ENCODE measurements around the gene SLC25A12. TPM values are rescaled to one million over a fixed set of nuclear protein-coding genes. Genes with fewer than 3 reads are reported as not detected.

The SLC25A12 gene
- total and polyA plus RNA-seq, 11 donors = 45.8 to 128 (median 117) TPM

GRCh38 chr2:171800639-171801038, 93.4 kb downstream of the SLC25A12 start:
- intact Hi-C loops (cut with DNase I) = no loop called here
- no peak for TF ChIP-seq CTCF (IDR thresholded peaks at IDR 0.05)
- TF ChIP-seq POLR2A (IDR thresholded peaks at IDR 0.05) = no peak
- DNase-seq = no peak
- H3K4me1 ChIP-seq = peaks cover 0 to 12% (median 0%) of the 10 kb centered on the region in 12 donors
- H3K36me3 ChIP-seq = peaks cover 0 to 63% (median 21%) of the 10 kb centered on the region in 9 donors
- WGBS, 4 donors = 90 to 95% (median 91%) methylated on average over 5 of the region's 5 CpGs
- ATAC-seq = no peak
- no peaks in the 10 kb centered on the region for H3K27me3 ChIP-seq
- no peak overlapping the region for H3K27ac ChIP-seq
- no peak overlapping the region for H3K4me3 ChIP-seq
- H3K9me3 ChIP-seq = no peaks in the 10 kb centered on the region

GRCh38 chr2:171798156-171798820, 95.8 kb downstream of the SLC25A12 start:
- no peak overlapping the region for H3K4me3 ChIP-seq
- H3K9me3 ChIP-seq = no peaks in the 10 kb centered on the region
- H3K27ac ChIP-seq = no peak overlapping the region
- H3K36me3 ChIP-seq = peaks cover 0 to 54% (median 21%) of the 10 kb centered on the region in 9 donors
- ATAC-seq (no peak), DNase-seq (no peak)
- no peaks in the 10 kb centered on the region for H3K27me3 ChIP-seq
- intact Hi-C loops (cut with DNase I) = no loop called here
- TF ChIP-seq POLR2A (IDR thresholded peaks at IDR 0.05) = no peak
- no peak for TF ChIP-seq CTCF (IDR thresholded peaks at IDR 0.05)
- 83 to 89% (median 86%) methylated on average over 6 of the region's 6 CpGs for WGBS, 4 donors
- H3K4me1 ChIP-seq = peaks cover 0 to 12% (median 3%) of the 10 kb centered on the region in 12 donors

- intact Hi-C loops (cut with DNase I) = loop anchor here in 1 of 10 donors (5.0 kb wide), 1 partner anchor 32 kb away; no protein-coding TSS in a partner anchor
- Histone ChIP-seq H3K27me3 (no peaks in the 10 kb centered on the region), H3K4me1 (peaks cover 0 to 12% (median 3%) of the 10 kb centered on the region in 12 donors), H3K4me3 (no peak overlapping the region), H3K36me3 (peaks cover 0 to 71% (median 51%) of the 10 kb centered on the region in 9 donors), H3K27ac (no peak overlapping the region), H3K9me3 (no peaks in the 10 kb centered on the region)
- WGBS, 4 donors = 36 to 47% (median 38%) methylated on average over 4 of the region's 4 CpGs
- TF ChIP-seq POLR2A (IDR thresholded peaks at IDR 0.05) (no peak), CTCF (IDR thresholded peaks at IDR 0.05) (no peak)
- DNase-seq = no peak
- no peak for ATAC-seq
These were observed 99.1 kb downstream of the SLC25A12 start for GRCh38 chr2:171794918-171795317.

GRCh38 chr2:171793691-171794678, 100.1 kb downstream of the SLC25A12 start:
- H3K4me1 ChIP-seq = peaks cover 0 to 12% (median 3%) of the 10 kb centered on the region in 12 donors
- TF ChIP-seq CTCF (IDR thresholded peaks at IDR 0.05) (no peak), POLR2A (IDR thresholded peaks at IDR 0.05) (no peak)
- no peaks in the 10 kb centered on the region for H3K27me3 ChIP-seq
- peaks cover 0 to 68% (median 51%) of the 10 kb centered on the region in 9 donors for H3K36me3 ChIP-seq
- DNase-seq (no peak), ATAC-seq (no peak)
- H3K27ac ChIP-seq = no peak overlapping the region
- no peak overlapping the region for H3K4me3 ChIP-seq
- WGBS, 4 donors = 67 to 78% (median 72%) methylated on average over 6 of the region's 6 CpGs
- intact Hi-C loops (cut with DNase I) = loop anchor here in 1 of 10 donors (5.0 kb wide), 1 partner anchor 33 kb away; no protein-coding TSS in a partner anchor
- H3K9me3 ChIP-seq = no peaks in the 10 kb centered on the region
